GM21723 (cell line): ENCODE results near the gene KPNA6.

ENCODE experiments used
- ATAC-seq: cut with Tn5 transposase; IDR thresholded peaks from one replicate; pipeline ENCODE4 v1.9.1; 2021; ENCODE audit warnings: mild to moderate bottlenecking, moderate library complexity; ENCODE audit not compliant: unreplicated experiment

KPNA6 gene

DNA sequence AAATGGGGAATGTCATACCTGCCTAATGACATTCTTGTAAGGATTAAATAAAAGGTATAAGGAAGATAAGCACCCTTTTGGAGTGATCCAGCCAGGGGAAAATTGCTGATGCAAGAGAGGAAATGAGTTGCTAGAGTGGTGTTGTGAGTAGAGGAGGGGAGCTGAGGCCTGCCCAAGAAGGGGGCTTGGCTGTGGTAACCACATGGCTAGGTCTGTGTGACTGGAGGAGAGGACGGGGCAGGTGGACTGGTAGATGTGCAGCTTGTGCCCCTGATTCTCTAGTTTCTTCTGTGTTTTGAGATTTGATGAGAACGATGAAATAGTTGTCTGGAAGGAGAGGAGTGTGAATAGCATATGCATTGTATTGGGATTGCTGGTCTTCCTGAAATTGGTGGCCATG is 78.2 kb downstream of the KPNA6 start:
- no peak for ATAC-seq

DNA sequence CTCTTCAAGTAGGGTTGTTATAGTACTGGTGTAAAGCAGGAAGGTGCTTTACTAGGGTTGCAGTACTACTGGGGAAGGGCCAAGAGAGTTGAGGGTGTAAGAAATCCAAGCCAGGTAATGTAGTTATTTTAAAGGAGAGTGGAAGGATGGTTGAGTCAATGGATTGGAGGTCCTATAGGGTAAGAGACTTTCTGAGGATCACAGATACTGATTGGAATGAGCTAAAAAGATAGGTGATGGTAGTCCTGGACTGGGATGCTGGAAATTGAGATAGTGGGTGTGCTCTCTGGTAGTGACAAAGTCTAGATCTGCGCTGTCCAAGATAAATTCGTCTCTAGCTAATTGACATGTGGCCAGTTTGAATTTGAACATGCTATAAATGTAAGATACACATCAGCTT is 78.6 kb downstream of the KPNA6 start:
- ATAC-seq = no peak

DNA sequence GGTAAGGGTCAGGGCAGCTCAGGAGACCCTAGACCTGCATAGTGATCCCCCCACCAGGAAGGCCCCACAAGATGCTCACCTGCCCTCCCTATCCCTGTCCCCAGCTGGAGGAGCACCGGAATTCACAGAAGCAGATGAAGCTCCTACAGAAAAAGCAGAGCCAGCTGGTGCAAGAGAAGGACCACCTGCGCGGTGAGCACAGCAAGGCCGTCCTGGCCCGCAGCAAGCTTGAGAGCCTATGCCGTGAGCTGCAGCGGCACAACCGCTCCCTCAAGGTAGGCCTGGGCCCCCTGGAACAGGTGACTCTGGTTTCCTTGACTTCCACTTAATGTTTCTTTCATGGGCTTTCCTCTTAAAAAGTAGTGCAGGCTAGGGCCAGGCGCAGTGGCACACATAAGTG is 80.0 kb downstream of the KPNA6 start:
- ATAC-seq = no peak

DNA sequence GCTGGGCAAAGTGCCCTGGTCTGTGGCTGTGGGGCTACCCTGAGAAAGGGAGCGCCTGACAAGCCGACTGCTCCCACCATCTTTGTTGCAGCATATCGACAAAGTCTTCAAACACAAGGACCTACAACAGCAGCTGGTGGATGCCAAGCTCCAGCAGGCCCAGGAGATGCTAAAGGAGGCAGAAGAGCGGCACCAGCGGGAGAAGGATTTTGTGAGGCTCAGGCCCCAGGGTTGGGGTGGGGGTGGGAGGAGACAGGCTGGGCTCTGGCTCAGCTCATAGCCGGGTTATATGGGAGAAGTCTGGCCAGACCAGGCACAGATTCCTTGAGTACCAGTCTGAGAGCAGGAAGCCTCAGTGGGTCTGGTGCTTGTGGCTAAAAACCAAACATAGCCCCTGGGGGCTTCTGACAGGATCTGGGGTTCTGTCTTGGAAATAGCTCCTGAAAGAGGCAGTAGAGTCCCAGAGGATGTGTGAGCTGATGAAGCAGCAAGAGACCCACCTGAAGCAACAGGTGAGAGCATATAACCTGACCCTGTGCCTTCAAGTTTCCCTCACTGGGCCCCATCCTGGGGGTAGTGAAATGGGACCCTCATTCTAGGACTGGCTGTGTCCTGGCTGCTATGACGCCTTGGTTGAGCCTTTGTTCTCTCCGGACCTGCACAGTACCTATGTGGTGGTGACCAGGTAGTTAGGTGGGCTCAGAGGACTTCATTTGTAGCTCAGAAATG is 84.5 kb downstream of the KPNA6 start:
- ATAC-seq = no peak

DNA sequence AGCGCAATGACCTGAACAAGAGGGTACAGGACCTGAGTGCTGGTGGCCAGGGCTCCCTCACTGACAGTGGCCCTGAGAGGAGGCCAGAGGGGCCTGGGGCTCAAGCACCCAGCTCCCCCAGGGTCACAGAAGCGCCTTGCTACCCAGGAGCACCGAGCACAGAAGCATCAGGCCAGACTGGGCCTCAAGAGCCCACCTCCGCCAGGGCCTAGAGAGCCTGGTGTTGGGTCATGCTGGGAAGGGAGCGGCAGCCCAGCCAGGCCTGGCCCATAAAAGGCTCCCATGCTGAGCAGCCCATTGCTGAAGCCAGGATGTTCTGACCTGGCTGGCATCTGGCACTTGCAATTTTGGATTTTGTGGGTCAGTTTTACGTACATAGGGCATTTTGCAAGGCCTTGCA is 87.1 kb downstream of the KPNA6 start:
- ATAC-seq = no peak

DNA sequence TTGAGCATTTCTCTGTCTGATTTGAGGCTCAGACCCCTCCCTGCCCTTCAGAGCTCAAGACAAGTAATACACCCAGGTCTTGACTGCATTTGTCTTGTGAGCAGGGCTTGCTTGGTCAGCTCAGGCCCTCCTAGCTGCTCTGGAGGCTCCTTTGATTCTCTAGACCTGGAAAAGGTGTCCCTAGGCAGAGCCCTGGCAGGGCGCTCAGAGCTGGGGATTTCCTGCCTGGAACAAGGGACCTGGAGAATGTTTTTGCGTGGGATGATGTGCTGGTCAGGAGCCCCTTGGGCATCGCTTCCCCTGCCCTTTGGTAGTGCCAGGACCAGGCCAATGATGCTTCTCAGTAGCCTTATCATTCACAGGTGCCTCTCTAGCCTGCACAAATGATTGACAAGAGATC is 87.7 kb downstream of the KPNA6 start:
- no peak for ATAC-seq

DNA sequence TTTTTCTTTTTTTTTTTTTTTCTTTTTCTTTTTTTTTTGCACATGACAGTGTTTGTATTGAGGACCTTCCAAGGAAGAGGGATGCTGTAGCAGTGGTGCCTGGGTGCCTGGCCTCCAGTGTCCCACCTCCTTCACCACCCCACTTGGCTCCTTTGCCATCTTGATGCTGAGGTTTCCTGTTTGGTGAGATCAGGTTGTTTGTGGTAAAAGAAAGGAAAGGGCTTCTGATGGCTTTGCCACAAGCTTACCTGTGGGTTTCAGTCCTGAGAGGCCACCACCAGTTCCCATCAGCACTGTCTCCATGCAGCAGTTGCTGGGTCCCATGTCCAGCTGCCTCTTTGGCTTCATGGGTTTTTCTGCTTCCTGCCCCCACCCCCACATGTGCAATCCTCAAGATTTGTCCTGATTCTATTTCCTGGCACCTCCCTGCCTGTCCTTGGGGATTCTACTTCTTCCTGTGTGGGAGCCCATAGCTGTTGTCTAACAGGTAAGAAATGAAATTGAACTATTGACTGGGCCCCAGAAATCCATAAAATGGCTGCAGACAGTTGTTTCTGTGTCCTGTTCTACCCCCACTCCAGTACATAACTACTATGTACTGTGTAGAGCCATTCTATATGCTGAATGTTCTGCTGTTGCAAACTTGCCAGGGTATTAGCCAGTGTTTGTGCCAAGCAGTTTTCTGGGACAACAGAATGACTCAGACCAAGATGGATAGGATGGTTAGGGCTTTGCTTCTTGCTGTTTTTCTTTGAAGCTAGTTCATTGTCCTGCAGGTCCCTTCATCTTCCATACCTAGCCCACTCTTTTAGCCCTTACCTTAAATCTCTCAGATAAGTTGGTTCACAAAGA is 88.3 kb downstream of the KPNA6 start:
- no peak for ATAC-seq

DNA sequence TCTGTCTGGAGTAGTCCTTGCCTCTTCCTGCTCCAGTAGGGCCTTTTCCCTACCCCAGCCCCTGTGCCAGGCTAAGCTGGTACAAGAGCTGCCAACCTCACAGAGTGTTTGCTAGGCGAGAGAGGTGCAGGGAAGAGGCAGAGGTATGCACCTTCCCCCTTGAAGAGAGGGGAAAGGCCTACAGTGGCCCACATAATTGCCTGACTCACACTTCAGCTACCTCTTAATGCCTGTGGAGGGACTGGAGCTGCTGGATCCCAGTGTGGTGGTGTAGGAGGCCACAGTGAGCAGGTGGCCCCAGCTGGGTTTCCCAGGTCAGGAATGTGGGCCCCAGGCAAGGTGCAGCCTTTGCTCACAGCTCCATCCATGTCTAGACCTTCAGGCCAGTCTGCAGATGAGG is 89.2 kb downstream of the KPNA6 start:
- ATAC-seq = no peak

DNA sequence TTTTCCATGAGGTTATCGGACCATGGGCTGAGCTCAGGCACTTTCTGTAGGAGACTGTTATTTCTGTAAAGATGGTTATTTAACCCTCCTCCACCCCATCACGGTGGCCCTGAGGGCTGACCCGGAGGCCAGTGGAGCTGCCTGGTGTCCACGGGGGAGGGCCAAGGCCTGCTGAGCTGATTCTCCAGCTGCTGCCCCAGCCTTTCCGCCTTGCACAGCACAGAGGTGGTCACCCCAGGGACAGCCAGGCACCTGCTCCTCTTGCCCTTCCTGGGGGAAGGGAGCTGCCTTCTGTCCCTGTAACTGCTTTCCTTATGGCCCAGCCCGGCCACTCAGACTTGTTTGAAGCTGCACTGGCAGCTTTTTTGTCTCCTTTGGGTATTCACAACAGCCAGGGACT is 90.0 kb downstream of the KPNA6 start:
- no peak for ATAC-seq

DNA sequence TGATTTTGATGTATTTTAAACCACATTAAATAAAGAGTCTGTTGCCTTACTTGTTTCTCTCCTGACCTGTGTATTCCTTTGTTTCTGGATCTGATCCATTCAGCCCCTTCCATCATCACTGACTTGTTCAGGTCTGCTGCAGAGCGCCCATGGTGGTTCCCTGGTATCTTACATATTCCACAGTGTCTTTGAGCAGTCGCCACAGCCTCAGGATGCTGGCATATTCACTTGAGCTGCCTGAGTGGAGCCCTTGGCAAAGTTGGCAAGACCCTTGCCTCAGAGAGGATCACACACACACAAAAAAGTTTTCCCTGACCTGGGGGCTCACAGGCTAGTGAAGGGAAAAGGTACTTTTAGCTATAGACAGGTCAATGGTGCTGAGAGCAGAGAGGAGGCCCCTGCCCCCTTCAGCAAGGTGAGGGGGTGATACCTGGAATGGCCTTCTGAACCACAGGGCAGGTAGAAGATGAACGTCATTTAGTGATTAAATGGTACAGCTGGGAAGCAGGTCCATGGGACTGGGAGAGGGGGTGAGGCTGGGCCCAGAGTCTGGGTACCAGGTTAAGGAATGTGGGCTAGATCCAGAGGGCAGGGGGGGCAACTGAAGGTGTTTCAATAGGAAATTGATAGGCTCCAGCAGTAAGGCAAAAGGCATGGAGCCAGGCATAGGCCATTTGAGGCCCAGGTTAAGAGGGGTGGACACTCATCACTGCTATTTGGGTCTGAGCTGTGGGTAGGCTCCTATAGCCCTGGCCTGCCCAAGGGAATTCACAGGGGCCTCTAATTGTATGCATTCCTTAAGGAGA is 90.6 kb downstream of the KPNA6 start:
- no peak for ATAC-seq

DNA sequence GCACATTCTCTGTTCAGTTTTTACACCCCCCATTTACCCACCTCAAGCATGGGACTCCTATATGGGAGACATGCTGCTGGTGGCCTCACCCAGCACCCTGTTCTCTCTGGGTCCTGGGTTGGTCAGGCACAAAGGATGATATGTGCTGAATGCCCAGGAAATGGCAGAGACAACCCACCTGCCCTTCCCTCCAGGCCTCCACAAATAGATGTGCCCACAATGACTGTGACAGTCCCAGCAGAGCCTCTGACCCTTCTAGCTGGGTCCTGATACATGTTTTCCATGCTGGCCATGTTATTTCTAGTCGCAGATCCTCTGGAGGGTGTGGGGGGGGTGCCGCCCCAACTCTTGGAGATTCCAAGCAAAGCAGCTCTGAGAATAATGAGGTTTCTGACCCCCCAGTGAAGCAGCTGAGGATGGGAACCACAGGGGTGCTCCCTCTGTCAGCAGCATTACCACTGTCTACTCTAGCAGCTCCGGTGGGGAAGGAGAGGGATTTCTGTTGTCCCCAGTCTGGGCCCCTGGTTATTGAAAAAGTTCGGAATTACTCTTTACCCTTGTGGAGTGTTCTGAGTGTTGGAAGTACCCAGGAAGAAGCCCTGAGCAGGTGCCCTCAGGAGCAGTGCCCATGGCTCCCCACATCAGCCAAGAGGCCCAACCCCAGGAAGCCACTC is 91.3 kb downstream of the KPNA6 start:
- no peak for ATAC-seq

DNA sequence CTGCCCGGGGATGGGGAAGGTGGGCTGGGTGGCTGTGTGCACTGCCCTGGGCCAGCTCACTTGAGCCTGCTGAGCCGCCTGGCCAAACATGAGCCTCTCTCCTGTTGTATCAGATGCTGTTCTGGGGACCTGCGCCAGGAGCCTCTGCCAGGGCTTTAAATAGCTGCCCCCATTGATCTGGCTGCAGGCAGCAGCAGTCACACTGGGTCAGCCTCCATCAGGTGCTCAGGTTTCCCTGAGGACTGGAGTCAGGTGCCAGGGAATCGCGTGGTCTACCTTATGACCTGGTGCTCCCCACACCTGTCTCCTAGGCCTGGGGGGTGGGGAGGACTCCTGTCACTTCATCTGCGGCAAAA is 91.8 kb downstream of the KPNA6 start:
- no peak for ATAC-seq

DNA sequence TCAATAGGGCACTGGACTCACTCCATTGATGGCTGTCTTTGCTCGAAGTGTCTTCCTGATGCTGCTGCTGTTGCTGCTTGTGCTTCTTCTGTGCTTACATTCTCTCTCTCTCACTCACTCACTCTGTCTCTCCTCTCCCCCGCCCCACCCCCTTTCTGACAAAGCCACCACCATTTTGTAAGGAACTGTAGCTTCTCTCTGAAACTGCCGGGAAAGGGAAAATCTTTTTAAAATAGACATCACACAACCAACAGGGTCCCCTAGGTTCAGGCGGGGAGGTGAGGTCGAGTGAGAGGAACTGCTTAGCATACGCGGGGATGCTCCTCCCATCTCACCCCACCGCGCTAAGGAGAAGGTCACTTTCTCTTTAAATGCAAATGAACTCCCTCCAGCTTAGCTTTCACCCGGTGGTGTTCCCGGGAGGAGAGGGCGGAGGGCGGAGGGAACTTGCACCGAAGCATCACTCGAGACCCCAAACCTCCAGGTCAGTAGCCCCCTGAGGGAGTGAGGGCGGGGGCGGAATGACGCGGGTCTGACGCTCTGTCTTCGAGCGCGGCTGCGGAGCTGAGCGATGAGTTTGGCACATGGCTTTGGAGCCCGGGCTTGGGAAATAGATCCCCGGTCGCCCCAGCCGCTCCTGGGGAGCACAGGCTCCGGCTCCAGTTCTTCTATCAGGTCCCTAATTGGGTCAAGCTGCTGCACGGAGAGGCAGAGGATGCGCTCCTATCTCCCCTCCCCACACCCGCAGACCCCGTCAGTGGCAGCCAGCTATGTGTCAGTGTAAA is 92.6 kb downstream of the KPNA6 start, which contains the start of gene CCDC28B:
CCDC28B (plus strand) TSS at position 370 of the 785 bp plus-strand sequence. CDS start 1,341 bp downstream, outside the sequence.
- ATAC-seq = no peak

DNA sequence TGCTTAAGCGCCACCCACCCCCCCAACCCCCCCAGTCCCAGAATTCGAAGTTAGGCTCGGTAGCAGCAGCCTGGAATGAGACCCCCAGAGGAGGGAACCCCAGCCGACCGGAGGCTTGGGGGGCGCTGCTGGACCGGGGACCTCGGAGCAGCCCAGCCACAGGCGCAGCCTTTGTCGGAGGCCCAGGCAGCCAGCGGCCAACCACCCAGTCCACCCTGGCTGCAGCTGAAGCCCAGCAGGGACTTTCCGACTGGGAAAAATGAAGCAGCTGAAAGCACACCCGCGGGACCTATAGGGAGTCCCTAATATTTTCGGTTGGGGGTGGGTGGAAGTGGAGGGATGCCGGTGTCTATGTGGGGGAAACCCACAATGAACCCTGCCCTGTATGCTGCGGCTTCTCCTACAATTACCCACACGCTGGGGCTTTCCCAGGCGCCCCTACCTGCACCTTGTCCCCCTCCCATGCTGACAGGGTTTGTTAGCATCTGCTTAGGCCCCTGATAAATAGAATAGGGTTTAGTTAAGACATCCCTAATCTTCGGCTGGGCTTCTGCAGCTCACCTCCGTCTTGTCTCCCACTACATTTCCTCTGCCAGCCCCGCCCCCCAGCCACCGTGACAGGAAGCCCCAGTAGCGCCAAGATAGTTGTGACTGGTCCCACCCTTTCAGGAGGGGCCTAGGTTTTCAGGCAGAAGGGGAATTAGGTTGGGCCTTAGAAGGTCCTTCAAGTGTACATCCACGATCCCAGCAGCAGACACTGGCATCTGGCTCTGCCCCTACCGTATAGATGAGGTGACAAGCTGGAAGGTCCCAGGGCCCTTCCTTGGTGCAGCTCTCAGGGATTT is 93.4 kb downstream of the KPNA6 start:
- ATAC-seq = peak; percentile 37

DNA sequence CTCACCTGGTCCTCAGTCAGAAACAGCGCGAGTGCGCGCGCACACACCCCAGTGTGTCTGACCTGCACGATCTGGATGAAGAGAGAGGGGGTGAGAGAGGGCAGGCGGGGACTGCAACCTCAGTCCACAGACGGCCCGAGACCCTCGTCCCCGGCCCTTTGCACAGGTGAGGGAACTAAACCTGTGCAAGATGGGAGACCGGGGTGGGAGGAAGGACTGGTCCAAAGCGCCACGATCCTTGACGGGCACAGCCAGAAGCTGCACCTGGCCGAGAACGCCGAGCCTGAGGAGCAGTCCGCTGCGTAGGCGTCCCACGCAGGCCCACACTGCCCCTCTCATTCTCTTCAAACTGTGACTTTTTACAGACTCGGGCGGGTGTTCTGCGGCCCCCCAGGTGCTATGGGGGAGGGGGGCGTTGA is 97.1 kb downstream of the KPNA6 start:
- no peak for ATAC-seq

DNA sequence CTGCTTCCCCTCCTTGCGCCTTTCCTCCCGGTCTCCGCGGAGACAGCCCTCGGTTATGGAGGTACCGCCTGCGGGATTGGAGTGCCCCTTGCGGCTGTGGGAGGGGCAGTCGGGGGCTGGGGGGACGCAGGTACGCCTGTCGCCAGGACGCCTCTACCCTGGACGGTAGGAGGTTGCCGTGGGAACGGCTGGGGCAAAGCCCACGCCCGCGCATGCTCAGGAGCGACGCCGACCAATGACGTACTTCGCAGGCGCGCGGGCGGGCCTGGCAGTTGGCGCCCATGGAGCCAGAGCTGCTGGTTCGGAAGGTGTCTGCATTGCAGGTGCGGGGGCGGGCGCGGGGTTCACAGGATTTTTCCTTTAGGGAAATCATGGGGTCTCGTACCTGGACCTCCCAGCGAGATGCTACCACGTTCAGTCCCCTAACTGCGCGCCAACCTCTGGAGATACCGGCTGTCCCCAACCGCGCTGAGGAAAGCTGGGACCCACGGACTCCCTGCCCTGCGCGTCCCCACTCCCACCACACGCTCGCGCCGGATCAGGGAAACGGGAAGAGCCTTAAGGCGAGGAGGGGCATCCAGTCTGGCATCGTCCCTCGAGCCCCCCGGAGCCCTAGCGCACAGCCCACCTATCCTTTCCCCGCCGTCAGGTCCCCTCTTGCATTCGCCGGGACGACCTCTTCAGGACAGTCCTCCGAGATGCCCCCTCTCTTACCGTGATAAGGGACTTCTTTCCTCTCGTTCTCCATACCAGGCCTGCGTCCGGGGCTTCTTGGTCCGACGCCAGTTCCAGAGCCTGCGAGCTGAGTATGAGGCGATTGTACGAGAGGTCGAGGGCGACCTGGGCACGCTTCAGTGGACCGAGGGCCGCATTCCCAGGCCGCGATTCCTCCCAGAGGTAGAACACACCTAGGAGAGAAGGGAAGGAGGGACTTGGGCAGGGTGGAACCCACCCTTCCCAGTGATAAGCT is 97.8 kb downstream of the KPNA6 start, which contains the start of gene IQCC:
IQCC (plus strand) TSS at position 271 of the 970 bp plus-strand sequence; CDS start at position 282, 11 bp downstream.
- peak; percentile 34 for ATAC-seq

DNA sequence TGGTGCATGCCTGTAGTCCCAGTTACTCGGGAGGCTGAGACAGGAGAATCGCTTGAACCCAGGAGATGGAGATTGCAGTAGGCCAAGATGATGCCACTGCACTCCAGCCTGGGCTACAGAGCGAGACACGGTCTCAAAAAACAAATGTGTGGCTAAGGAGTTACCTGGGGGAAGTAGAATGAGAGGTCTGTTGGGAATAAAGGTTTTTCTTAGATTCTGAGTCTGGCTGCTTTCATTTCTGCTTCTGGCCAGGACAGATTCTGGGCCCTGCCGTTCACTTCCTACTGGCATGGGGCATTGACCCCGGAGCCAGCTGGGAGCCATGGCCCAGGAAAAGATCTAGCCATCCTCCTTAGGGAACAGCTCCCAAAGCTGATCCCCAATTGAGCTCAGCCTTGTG is 100.6 kb downstream of the KPNA6 start:
- no peak for ATAC-seq

DNA sequence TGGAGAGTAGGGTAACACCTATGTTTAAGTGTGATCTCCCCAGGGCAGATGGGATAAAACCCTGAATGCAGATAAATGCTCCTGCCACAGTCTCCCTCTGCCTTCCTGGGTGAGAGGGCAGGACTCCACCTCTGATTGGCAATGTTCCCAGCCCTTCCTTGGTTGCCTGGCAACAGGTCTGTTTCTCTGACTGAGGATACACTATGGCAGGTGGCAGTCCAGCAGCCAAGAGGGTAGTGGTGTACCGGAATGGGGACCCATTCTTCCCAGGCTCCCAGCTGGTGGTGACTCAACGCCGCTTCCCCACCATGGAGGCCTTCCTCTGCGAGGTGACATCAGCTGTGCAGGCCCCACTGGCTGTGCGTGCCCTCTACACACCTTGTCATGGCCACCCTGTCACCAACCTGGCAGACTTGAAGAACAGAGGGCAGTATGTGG is 101.1 kb downstream of the KPNA6 start, which contains the start of gene DCDC2B:
DCDC2B (plus strand) TSS at position 199 of the 438 bp plus-strand sequence; CDS start at position 204, 5 bp downstream.
- ATAC-seq = no peak
